ENCODE results near the gene GASK1A. TPM values are rescaled to one million over a fixed set of nuclear protein-coding genes. Genes with fewer than 3 reads are reported as not detected.
"Not testable (repeated sequence)": the region's sequence is repeated elsewhere in the genome, so short reads cannot be mapped to it uniquely, and the experiment has no call there.

Gene GASK1A
- total and polyA plus RNA-seq, 2 experiments from 2014 or later: 2.6 to 11.1 TPM

- TF ChIP-seq ZNF462 (CRISPR knock-in tag; IDR thresholded peaks at IDR 0.05) (no peak), ETS1 (IDR thresholded peaks at IDR 0.05) (no peak), CTCF (conservative IDR thresholded peaks at IDR 0.05; ENCODE audit: low read depth in 2 of 2) (no peak), EZH2 (IDR thresholded peaks at IDR 0.05; ENCODE audit: low read depth, unreplicated experiment) (no peak), EZH2phosphoT487 (IDR thresholded peaks at IDR 0.05; ENCODE audit: unreplicated experiment) (no peak), REST (IDR thresholded peaks at IDR 0.05; ENCODE audit: unreplicated experiment) (no peak), POLR2AphosphoS5 (IDR thresholded peaks at IDR 0.05; ENCODE audit: low read depth) (no peak), STAT1 (IDR thresholded peaks at IDR 0.05; ENCODE audit: unreplicated experiment) (no peak), NANOG (IDR thresholded peaks at IDR 0.05; ENCODE audit: borderline replicate concordance) (no peak), ZNF114 (CRISPR knock-in tag; IDR thresholded peaks at IDR 0.05) (no peak)
Observed at GRCh38 chr3:43063114-43063513, 84.0 kb downstream of the GASK1A start (continued).

- not testable (repeated sequence) for H3K27ac ChIP-seq (ENCODE audit: low read depth); H3K9me2 ChIP-seq (ENCODE audit: insufficient read depth); H3K27ac Mint-ChIP-seq; H3K79me2 ChIP-seq (replicated peaks; ENCODE audit: insufficient read depth); H3K36me3 Mint-ChIP-seq (ENCODE audit: low read depth); H3K4me1 Mint-ChIP-seq; H3K27me3 Mint-ChIP-seq (ENCODE audit: insufficient read depth, low read depth, poor library complexity); H3K36me3 ChIP-seq (ENCODE audit: insufficient read depth); H4K20me1 ChIP-seq (replicated peaks; ENCODE audit: insufficient read depth); H3F3A ChIP-seq (replicated peaks; ENCODE audit: low read depth); H2AFZ ChIP-seq; ATAC-seq; H3K9me3 Mint-ChIP-seq; DNase-seq (ENCODE audit: low spot score); H3K27me3 ChIP-seq (ENCODE audit: insufficient read depth); H3K4me1 ChIP-seq (ENCODE audit: insufficient read depth); H3K4me3 ChIP-seq; H3K4me2 ChIP-seq; H3K4me3 Mint-ChIP-seq
Observed at GRCh38 chr3:43070670-43071069, 91.6 kb downstream of the GASK1A start.

Data from GM23338 (cell line).